Keratinocyte (primary cell): Measurements from ENCODE around the gene TWF2. TPM values are rescaled to one million over a fixed set of nuclear protein-coding genes. Genes with fewer than 3 reads are reported as not detected.

Experiments used
- DNase-seq: peaks from one replicate; pipeline ENCODE4 v3.0.0-alpha.2; 2011; ENCODE audit warnings: low read depth, missing footprints, low spot score
- FAIRE-seq: peaks from 2 replicates; lab custom pipeline; 2011; peaks lifted over from hg19 to GRCh38; lab: Jason Lieb, UNC
- H2AFZ ChIP-seq: 2 replicates; pipeline ENCODE4 v1.6.0; 2012; ENCODE audit warnings: low read length, control low read depth, inconsistent platforms; ENCODE audit not compliant: control insufficient read depth
- H3K27ac ChIP-seq: 2 replicates; pipeline ENCODE4 v1.5.1; 2011; ENCODE audit warnings: low read length; ENCODE audit not compliant: control insufficient read depth, insufficient read depth
- H3K27me3 ChIP-seq: 3 replicates; pipeline ENCODE4 v1.6.0; 2011; ENCODE audit warnings: low read length; ENCODE audit not compliant: control insufficient read depth, insufficient read depth; ENCODE audit errors: extremely low read depth
- H3K36me3 ChIP-seq, 2 experiments: 2 replicates in 1 of 2; 3 replicates in 1 of 2; pipeline ENCODE4 v1.5.1; 2011; ENCODE audit warnings: low read length in 2 of 2, mild to moderate bottlenecking in 1 of 2; ENCODE audit not compliant: control insufficient read depth in 2 of 2, insufficient read depth in 2 of 2; ENCODE audit errors: extremely low read depth in 1 of 2
- H3K4me1 ChIP-seq: 3 replicates; pipeline ENCODE4 v1.5.1; 2011; ENCODE audit warnings: low read length; ENCODE audit not compliant: control insufficient read depth, insufficient read depth; ENCODE audit errors: extremely low read depth
- H3K4me2 ChIP-seq: 3 replicates; pipeline ENCODE4 v1.6.0; 2011; ENCODE audit warnings: low read depth, low read length; ENCODE audit not compliant: control insufficient read depth, insufficient read depth; ENCODE audit errors: extremely low read depth
- H3K4me3 ChIP-seq, 3 experiments: fragments of 200-600 bp in 1 of 3; sonication (generic) in 1 of 3; 2 replicates in 2 of 3; 3 replicates in 1 of 3; pipeline ENCODE4 v1.5.1; 2011 to 2016; ENCODE audit warnings: low read length in 3 of 3, mild to moderate bottlenecking in 3 of 3, control low read depth in 2 of 3, inconsistent platforms in 1 of 3, low read depth in 1 of 3, mixed read lengths in 1 of 3, mixed run types in 1 of 3, moderate library complexity in 1 of 3; ENCODE audit not compliant: control insufficient read depth in 2 of 3, insufficient read depth in 2 of 3; ENCODE audit errors: extremely low read depth in 1 of 3
- H3K79me2 ChIP-seq: 2 replicates; pipeline ENCODE4 v1.6.0; 2012; ENCODE audit warnings: low read length; ENCODE audit not compliant: control insufficient read depth, insufficient read depth
- H3K9ac ChIP-seq: 3 replicates; pipeline ENCODE4 v1.6.0; 2011; ENCODE audit warnings: low read length; ENCODE audit not compliant: control insufficient read depth, insufficient read depth; ENCODE audit errors: extremely low read depth
- H3K9me1 ChIP-seq: 3 replicates; pipeline ENCODE4 v1.6.0; 2011; ENCODE audit warnings: low read length; ENCODE audit not compliant: control insufficient read depth, insufficient read depth; ENCODE audit errors: extremely low read depth
- H3K9me3 ChIP-seq: 2 replicates; pipeline ENCODE4 v1.5.1; 2012; ENCODE audit warnings: low read depth, low read length; ENCODE audit not compliant: control insufficient read depth
- H4K20me1 ChIP-seq: 3 replicates; pipeline ENCODE4 v1.6.0; 2011; ENCODE audit warnings: low read length; ENCODE audit not compliant: control insufficient read depth, insufficient read depth; ENCODE audit errors: extremely low read depth
- EZH2 ChIP-seq: IDR thresholded peaks from one replicate; pipeline ENCODE4 v1.6.1; 2012; ENCODE audit warnings: inconsistent platforms, mild to moderate bottlenecking, low read length, moderate library complexity
- dilution Hi-C: fragments of 300-500 bp; cut with MboI; formaldehyde crosslinking; loops from one replicate; pipeline ENCODE4 v1.7.0; 2020; ENCODE audit warnings: low sequenced_read_pairs; ENCODE audit not compliant: extremely low pct_ligation_motif_present
- polyA plus RNA-seq, 5 experiments: library from polyadenylated mRNA; depleted of rRNA in 3 of 5; stranded (reverse) in 3 of 5; stranded (forward) in 1 of 5; unstranded in 1 of 5; fragments of >200 nt; gene quantifications; 1 replicate in 1 of 5; 2 replicates in 3 of 5; 3 replicates in 1 of 5; pipeline versions ENCODE4 v1.2.1 to v1.2.3, GENCODE V29; 2011 to 2012; ENCODE audit warnings: missing spikeins in 2 of 5, low read depth in 1 of 5, low replicate concordance in 1 of 5
- TF ChIP-seq, protein P1 (sequence below), 3 experiments: IDR thresholded peaks in 1 of 3; conservative IDR thresholded peaks in 1 of 3; optimal IDR thresholded peaks in 1 of 3; 2 replicates in 2 of 3; 3 replicates in 1 of 3; pipeline versions ENCODE3 to v1.5.1; 2011; ENCODE audit warnings: low read length in 3 of 3, mild to moderate bottlenecking in 3 of 3, moderate library complexity in 2 of 3, control low read depth in 1 of 3, inconsistent platforms in 1 of 3; ENCODE audit not compliant: insufficient read depth in 2 of 3; ENCODE audit errors: extremely low read depth in 1 of 3

Gene TWF2
- polyA plus RNA-seq, 1 donor (not counting 4 experiments of a cell fraction or from before 2014, with no cell fraction given), result 70.4 TPM

DNA sequence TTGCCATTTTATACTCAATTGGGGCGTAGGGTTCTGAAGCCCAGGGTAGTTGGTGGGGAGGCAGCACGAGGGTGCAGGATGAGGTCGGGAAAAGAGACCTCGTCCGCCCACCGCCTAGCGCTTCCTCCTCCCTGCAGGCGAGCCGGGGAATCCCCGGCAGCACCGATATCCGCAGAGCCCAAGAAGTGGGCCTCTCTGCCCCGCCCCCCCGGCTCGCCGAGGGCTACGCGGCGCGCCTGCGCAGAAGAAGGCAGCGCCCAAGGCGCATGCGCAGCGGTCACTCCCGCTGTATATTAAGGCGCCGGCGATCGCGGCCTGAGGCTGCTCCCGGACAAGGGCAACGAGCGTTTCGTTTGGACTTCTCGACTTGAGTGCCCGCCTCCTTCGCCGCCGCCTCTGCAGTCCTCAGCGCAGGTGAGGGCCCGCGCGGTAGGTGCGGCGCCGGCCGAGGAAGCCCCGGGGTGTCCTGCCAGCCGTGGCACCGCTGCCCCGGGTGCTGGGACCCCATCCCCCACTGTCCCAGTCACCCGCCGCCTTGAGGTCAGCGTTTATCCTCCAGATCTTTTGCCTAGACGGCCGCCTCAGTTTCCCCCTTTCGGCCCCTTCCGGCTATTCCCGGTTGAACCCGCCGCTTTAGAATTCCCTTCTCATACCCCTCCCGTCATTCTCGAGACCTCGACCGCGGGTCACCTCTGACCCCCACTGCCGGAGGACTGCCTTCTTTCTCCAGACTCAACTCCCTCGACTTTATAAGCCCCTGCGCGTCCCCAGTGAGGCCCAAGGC, 40.9 kb downstream of the TWF2 start, which contains the start of gene ALAS1:
TSS of gene ALAS1 (plus strand) at position 319 of the 784 bp plus-strand sequence. CDS start 1,082 bp downstream, outside the sequence.
- Histone ChIP-seq H3K27ac (peak within 1 kb of the TSS; percentile 66), H3K4me3 (peak within 1 kb of the TSS; percentile 62 to 93 (median 92)), H3K9me3 (no peaks in the 10 kb centered on the region), H3K4me1 (peaks cover 23% of the 10 kb centered on the region), H3K79me2 (peaks cover 18% of the 10 kb centered on the region), H3K27me3 (no peaks in the 10 kb centered on the region), H2AFZ (peak within 1 kb of the TSS; percentile 77), H3K4me2 (peak within 1 kb of the TSS; percentile 94), H3K9ac (peak within 1 kb of the TSS; percentile 86), H4K20me1 (no peaks in the 10 kb centered on the region), H3K36me3 (peaks cover 10 to 21% of the 10 kb centered on the region in 2 experiments), H3K9me1 (no peaks in the 10 kb centered on the region)
- dilution Hi-C loops, result no loop called here
- DNase-seq, result peak; percentile 70
- TF ChIP-seq, protein P1, sequence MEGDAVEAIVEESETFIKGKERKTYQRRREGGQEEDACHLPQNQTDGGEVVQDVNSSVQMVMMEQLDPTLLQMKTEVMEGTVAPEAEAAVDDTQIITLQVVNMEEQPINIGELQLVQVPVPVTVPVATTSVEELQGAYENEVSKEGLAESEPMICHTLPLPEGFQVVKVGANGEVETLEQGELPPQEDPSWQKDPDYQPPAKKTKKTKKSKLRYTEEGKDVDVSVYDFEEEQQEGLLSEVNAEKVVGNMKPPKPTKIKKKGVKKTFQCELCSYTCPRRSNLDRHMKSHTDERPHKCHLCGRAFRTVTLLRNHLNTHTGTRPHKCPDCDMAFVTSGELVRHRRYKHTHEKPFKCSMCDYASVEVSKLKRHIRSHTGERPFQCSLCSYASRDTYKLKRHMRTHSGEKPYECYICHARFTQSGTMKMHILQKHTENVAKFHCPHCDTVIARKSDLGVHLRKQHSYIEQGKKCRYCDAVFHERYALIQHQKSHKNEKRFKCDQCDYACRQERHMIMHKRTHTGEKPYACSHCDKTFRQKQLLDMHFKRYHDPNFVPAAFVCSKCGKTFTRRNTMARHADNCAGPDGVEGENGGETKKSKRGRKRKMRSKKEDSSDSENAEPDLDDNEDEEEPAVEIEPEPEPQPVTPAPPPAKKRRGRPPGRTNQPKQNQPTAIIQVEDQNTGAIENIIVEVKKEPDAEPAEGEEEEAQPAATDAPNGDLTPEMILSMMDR (optimal IDR thresholded peaks at IDR 0.05 in 1 of 3, IDR thresholded peaks at IDR 0.05 in 1 of 3, conservative IDR thresholded peaks at IDR 0.05 in 1 of 3; ENCODE audit: extremely low read depth in 1 of 3, insufficient read depth in 2 of 3, low read length in 3 of 3), result no peak
- no peak for TF ChIP-seq EZH2
- no peak for FAIRE-seq

DNA sequence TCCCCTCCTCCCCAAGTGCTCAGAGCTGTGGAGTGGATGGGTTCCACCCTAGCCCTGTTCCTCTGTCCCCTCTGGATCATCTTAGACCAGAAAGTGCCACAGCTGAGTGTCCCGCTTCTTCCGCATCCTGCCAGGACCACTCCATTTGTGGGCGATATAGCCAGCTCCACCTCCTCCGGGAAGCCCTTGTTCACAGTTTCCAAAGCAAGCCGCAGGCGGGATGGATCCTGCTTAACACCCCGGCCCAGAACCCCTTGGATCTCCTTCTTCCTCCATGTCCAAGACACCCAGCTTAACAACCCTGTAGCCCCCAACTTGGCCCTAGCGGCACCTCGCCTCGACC, 41.5 kb downstream of the TWF2 start:
- TF ChIP-seq, protein P1 (optimal IDR thresholded peaks at IDR 0.05 in 1 of 3, IDR thresholded peaks at IDR 0.05 in 1 of 3, conservative IDR thresholded peaks at IDR 0.05 in 1 of 3; ENCODE audit: extremely low read depth in 1 of 3, insufficient read depth in 2 of 3, low read length in 3 of 3), result no peak
- TF ChIP-seq EZH2, result no peak
- H3K79me2 ChIP-seq, result peaks cover 17% of the 10 kb centered on the region
- H3K27ac ChIP-seq, result peak overlapping the region; percentile 58
- H3K36me3 ChIP-seq, result peaks cover 6 to 16% of the 10 kb centered on the region in 2 experiments
- H3K27me3 ChIP-seq, result no peaks in the 10 kb centered on the region
- H3K4me2 ChIP-seq, result peak overlapping the region; percentile 83
- H3K9ac ChIP-seq, result peak overlapping the region; percentile 86
- H3K9me3 ChIP-seq, result no peaks in the 10 kb centered on the region
- dilution Hi-C loops, result no loop called here
- H2AFZ ChIP-seq, result peak overlapping the region; percentile 77
- H3K9me1 ChIP-seq, result no peaks in the 10 kb centered on the region
- H3K4me1 ChIP-seq, result peaks cover 23% of the 10 kb centered on the region
- H4K20me1 ChIP-seq, result no peaks in the 10 kb centered on the region
- H3K4me3 ChIP-seq, result peak overlapping the region; percentile 40 to 92 (median 62)
- FAIRE-seq, result peak; percentile 13
- no peak for DNase-seq
